Gastrocnemius medialis (tissue), 4 donors: ENCODE measurements around the gene AKAIN1. TPM values are rescaled to one million over a fixed set of nuclear protein-coding genes. Genes with fewer than 3 reads are reported as not detected.

Source experiments
- ATAC-seq, 2 donors: fragments of 150-250 bp; one replicate each; pipeline ENCODE4 v1.9.1; 2016
- DNase-seq, 2 donors: peaks; one replicate each; pipeline ENCODE4 v3.0.0-alpha.2; 2019
- H3K27ac ChIP-seq, 4 donors: fragments of 200-600 bp; sonication (generic); 1 replicate in 1 of 4; 2 replicates in 3 of 4; pipeline ENCODE4 v1.5.1; 2016 to 2018; ENCODE audit warnings: mild to moderate bottlenecking in 2 of 4, moderate library complexity in 1 of 4
- H3K27me3 ChIP-seq, 3 donors: fragments of 200-600 bp; sonication (generic) in 2 of 3; 1 replicate in 1 of 3; 2 replicates in 2 of 3; pipeline versions ENCODE4 v1.5.1 to v1.6.0; 2016 to 2019; ENCODE audit warnings: mild to moderate bottlenecking in 1 of 3, moderate library complexity in 1 of 3
- H3K36me3 ChIP-seq, 2 donors: fragments of 200-600 bp; sonication (generic) in 1 of 2; one replicate each; pipeline ENCODE4 v1.5.1; 2017 to 2018
- H3K4me1 ChIP-seq, 2 donors: fragments of 200-600 bp; sonication (generic) in 1 of 2; one replicate each; pipeline ENCODE4 v1.5.1; 2016 to 2017; ENCODE audit warnings: mild to moderate bottlenecking in 2 of 2
- H3K4me3 ChIP-seq, 4 donors: fragments of 200-600 bp; sonication (generic) in 3 of 4; 1 replicate in 1 of 4; 2 replicates in 3 of 4; pipeline ENCODE4 v1.5.1; 2016 to 2019; ENCODE audit warnings: mild to moderate bottlenecking in 2 of 4
- H3K9me3 ChIP-seq, 3 donors: fragments of 200-600 bp; sonication (generic) in 2 of 3; 1 replicate in 1 of 3; 2 replicates in 2 of 3; pipeline ENCODE4 v1.5.1; 2016 to 2019
- CTCF ChIP-seq, 5 experiments: fragments of 450-650 bp in 3 of 5; fragments of 200-600 bp in 2 of 5; sonication (generic) in 2 of 5; IDR thresholded peaks in 4 of 5; conservative IDR thresholded peaks in 1 of 5; 1 replicate in 4 of 5; 2 replicates in 1 of 5; pipeline ENCODE4 v1.5.1; 2016 to 2019; ENCODE audit warnings: antibody characterized with exemption in 5 of 5, mild to moderate bottlenecking in 3 of 5, moderate library complexity in 3 of 5
- POLR2A ChIP-seq, 2 donors: fragments of 450-650 bp; IDR thresholded peaks; one replicate each; pipeline ENCODE4 v1.6.1; 2017; ENCODE audit warnings: antibody characterized with exemption in 2 of 2, mild to moderate bottlenecking in 2 of 2, moderate library complexity in 2 of 2
- in situ Hi-C, 4 donors: fragments of 200-750 bp; cut with MboI; loops; one replicate each; pipeline versions ENCODE4 v1.15.0 to v1.8.0; 2017; ENCODE audit warnings: low sequenced_read_pairs in 4 of 4
- intact Hi-C: fragments of 100-400 bp; cut with DNase I; formaldehyde crosslinking; loops from one replicate; pipeline ENCODE4 v1.15.1; 2023; ENCODE audit warnings: low total_unique reads
- total RNA-seq, 4 donors: library from RNA; depleted of rRNA; stranded (reverse); fragments of >200 nt; gene quantifications; one replicate each; pipeline versions ENCODE4 v1.1.0 to v1.2.3, GENCODE V29; 2016

Gene AKAIN1
- total RNA-seq, 4 donors from 2014 or later: not detected

- no peaks in the 10 kb centered on the region for H3K27me3 ChIP-seq
- H3K4me1 ChIP-seq: no peaks in the 10 kb centered on the region
- no peaks in the 10 kb centered on the region for H3K9me3 ChIP-seq
- H3K4me3 ChIP-seq: no peak overlapping the region
- ATAC-seq: no peak
- intact Hi-C loops: no loop called here
- H3K36me3 ChIP-seq: no peaks in the 10 kb centered on the region
- no peak overlapping the region for H3K27ac ChIP-seq
- in situ Hi-C loops: no loop called here
- TF ChIP-seq CTCF (IDR thresholded peaks at IDR 0.05 in 4 of 5, conservative IDR thresholded peaks at IDR 0.05 in 1 of 5) (no peak), POLR2A (IDR thresholded peaks at IDR 0.05) (no peak)
- no peak for DNase-seq
These were observed 93.4 kb downstream of the AKAIN1 start for GRCh38 chr18:5103693-5104092.

- Histone ChIP-seq H3K4me3 (no peak overlapping the region), H3K27me3 (no peaks in the 10 kb centered on the region), H3K36me3 (no peaks in the 10 kb centered on the region), H3K4me1 (no peaks in the 10 kb centered on the region), H3K27ac (no peak overlapping the region), H3K9me3 (no peaks in the 10 kb centered on the region)
- intact Hi-C loops: no loop called here
- in situ Hi-C loops: no loop called here
- DNase-seq (no peak), ATAC-seq (no peak)
- TF ChIP-seq CTCF (IDR thresholded peaks at IDR 0.05 in 4 of 5, conservative IDR thresholded peaks at IDR 0.05 in 1 of 5) (no peak), POLR2A (IDR thresholded peaks at IDR 0.05) (no peak)
These were observed 93.8 kb downstream of the AKAIN1 start for GRCh38 chr18:5103286-5103685.

GRCh38 chr18:5097116-5097703 lies 99.8 kb downstream of the AKAIN1 start:
- no peak for ATAC-seq

GRCh38 chr18:5095239-5095638 lies 101.8 kb downstream of the AKAIN1 start:
- H3K4me3 ChIP-seq: no peak overlapping the region
- intact Hi-C loops: no loop called here
- no peak overlapping the region for H3K27ac ChIP-seq
- H3K27me3 ChIP-seq: no peaks in the 10 kb centered on the region
- no peaks in the 10 kb centered on the region for H3K4me1 ChIP-seq
- TF ChIP-seq POLR2A (IDR thresholded peaks at IDR 0.05) (no peak), CTCF (IDR thresholded peaks at IDR 0.05 in 4 of 5, conservative IDR thresholded peaks at IDR 0.05 in 1 of 5) (no peak)
- in situ Hi-C loops: no loop called here
- H3K36me3 ChIP-seq: no peaks in the 10 kb centered on the region
- ATAC-seq: no peak
- no peak for DNase-seq
- H3K9me3 ChIP-seq: no peaks in the 10 kb centered on the region

More at GRCh38 chr18:5097116-5097703, 99.8 kb downstream of the AKAIN1 start:
- no peak overlapping the region for H3K27ac ChIP-seq
- H3K4me3 ChIP-seq: no peak overlapping the region
- no peaks in the 10 kb centered on the region for H3K27me3 ChIP-seq
- intact Hi-C loops (no loop called here), in situ Hi-C loops (no loop called here)
- H3K4me1 ChIP-seq: no peaks in the 10 kb centered on the region
- H3K36me3 ChIP-seq: no peaks in the 10 kb centered on the region
- TF ChIP-seq POLR2A (IDR thresholded peaks at IDR 0.05) (no peak), CTCF (IDR thresholded peaks at IDR 0.05 in 4 of 5, conservative IDR thresholded peaks at IDR 0.05 in 1 of 5) (no peak)
- H3K9me3 ChIP-seq: no peaks in the 10 kb centered on the region
- no peak for DNase-seq

- no peaks in the 10 kb centered on the region for H3K36me3 ChIP-seq
- H3K4me3 ChIP-seq: no peak overlapping the region
- ATAC-seq (no peak), DNase-seq (no peak)
- no peaks in the 10 kb centered on the region for H3K9me3 ChIP-seq
- intact Hi-C loops (no loop called here), in situ Hi-C loops (no loop called here)
- no peaks in the 10 kb centered on the region for H3K27me3 ChIP-seq
- TF ChIP-seq POLR2A (IDR thresholded peaks at IDR 0.05) (no peak), CTCF (IDR thresholded peaks at IDR 0.05 in 4 of 5, conservative IDR thresholded peaks at IDR 0.05 in 1 of 5) (no peak)
- no peaks in the 10 kb centered on the region for H3K4me1 ChIP-seq
- H3K27ac ChIP-seq: no peak overlapping the region
These were observed 103.2 kb downstream of the AKAIN1 start for GRCh38 chr18:5093902-5094301.
